ENCODE measurements around the gene CRACR2B. TPM values are rescaled to one million over a fixed set of nuclear protein-coding genes. Genes with fewer than 3 reads are reported as not detected.

The CRACR2B gene
- total and polyA plus RNA-seq, 2 of the 13 experiments (the other 11 are each of a cell fraction or from before 2014, with no cell fraction given), result 14.9 to 21.0 TPM

- no peak for TF ChIP-seq SNAPC4 (CRISPR knock-in tag; IDR thresholded peaks at IDR 0.05)
- peak; percentile 55; the same call in 1 of the 2 replicates for TF ChIP-seq ARNT2 (CRISPR knock-in tag; IDR thresholded peaks at IDR 0.05; ENCODE audit: low read depth)
- no peak for TF ChIP-seq MED8 (CRISPR knock-in tag; IDR thresholded peaks at IDR 0.05; ENCODE audit: insufficient replicate concordance)
- TF ChIP-seq ZSCAN25 (CRISPR knock-in tag; IDR thresholded peaks at IDR 0.05), result no peak; the same call in 1 of the 2 replicates
- TF ChIP-seq NFYC (CRISPR knock-in tag; IDR thresholded peaks at IDR 0.05), result no peak; the same call in 1 of the 2 replicates
- no peak for TF ChIP-seq ZNF780A (CRISPR knock-in tag; IDR thresholded peaks at IDR 0.05)
- TF ChIP-seq ATF7 (IDR thresholded peaks at IDR 0.05), result no peak
- no peak for TF ChIP-seq ATF7 (CRISPR knock-in tag; IDR thresholded peaks at IDR 0.05)
- TF ChIP-seq GFI1 (CRISPR knock-in tag; IDR thresholded peaks at IDR 0.05; ENCODE audit: borderline replicate concordance), result no peak
- TF ChIP-seq HCFC1 (IDR thresholded peaks at IDR 0.05; ENCODE audit: low read depth, low read length), result no peak
- no peak for TF ChIP-seq ZNF225 (CRISPR knock-in tag; IDR thresholded peaks at IDR 0.05)
- no peak for TF ChIP-seq GRHL1 (CRISPR knock-in tag; conservative IDR thresholded peaks at IDR 0.05)
- no peak; the same call in 1 of the 2 replicates for TF ChIP-seq TBX2 (CRISPR knock-in tag; IDR thresholded peaks at IDR 0.05; ENCODE audit: borderline replicate concordance)
- no peak for TF ChIP-seq SP1 (IDR thresholded peaks at IDR 0.05)
- TF ChIP-seq SP1 (CRISPR knock-in tag; IDR thresholded peaks at IDR 0.05), result peak; percentile 44
- TF ChIP-seq FOXO4 (CRISPR knock-in tag; conservative IDR thresholded peaks at IDR 0.05), result no peak
- TF ChIP-seq ZBTB21 (CRISPR knock-in tag; IDR thresholded peaks at IDR 0.05), result no peak
- 0 out of 2 replicates have a peak, but pooled peaks have one; percentile 47 for TF ChIP-seq ZBTB10 (CRISPR knock-in tag; IDR thresholded peaks at IDR 0.05; ENCODE audit: borderline replicate concordance)
These were observed 2.8 kb downstream of the CRACR2B start (continued) for GRCh38 chr11:830295-831117.

Measured in HepG2 (cell line).